NCI-H146 (cell line): Measurements from ENCODE around the gene KIF25.
"Not testable (repeated sequence)": the region's sequence is repeated elsewhere in the genome, so short reads cannot be mapped to it uniquely, and the experiment has no call there.

Experiments
- DNase-seq: peaks from one replicate; lab custom pipeline; 2025; lab: John Stamatoyannopoulos, UW

Gene KIF25

GRCh38 chr6:167995731-167996151 is 1.7 kb upstream of the KIF25 start:
- no peak for DNase-seq

- DNase-seq, result peak; percentile 50
These were observed 859 bp upstream of the KIF25 start for GRCh38 chr6:167996424-167997199.

GRCh38 chr6:167998215-167998614 is 744 bp downstream of the KIF25 start:
- DNase-seq, result no peak

- no peak for DNase-seq
These were observed 2.9 kb downstream of the KIF25 start for GRCh38 chr6:168000198-168001028.

- no peak for DNase-seq
These were observed 3.5 kb downstream of the KIF25 start for GRCh38 chr6:168001029-168001332.

GRCh38 chr6:168001514-168001913 is 4.0 kb downstream of the KIF25 start:
- not testable (repeated sequence) for DNase-seq

- no peak for DNase-seq
These were observed 5.3 kb downstream of the KIF25 start for GRCh38 chr6:168002804-168003203.

GRCh38 chr6:168004023-168004422 is 6.6 kb downstream of the KIF25 start:
- no peak for DNase-seq

GRCh38 chr6:168004945-168005344 is 7.5 kb downstream of the KIF25 start:
- no peak for DNase-seq

GRCh38 chr6:168005796-168006195 is 8.3 kb downstream of the KIF25 start:
- no peak for DNase-seq

GRCh38 chr6:168007592-168008338 is 10.3 kb downstream of the KIF25 start:
- DNase-seq, result no peak

GRCh38 chr6:168009331-168009730 is 11.9 kb downstream of the KIF25 start:
- DNase-seq, result no peak

- DNase-seq, result no peak
These were observed 13.8 kb downstream of the KIF25 start for GRCh38 chr6:168011291-168011690.

GRCh38 chr6:168012431-168013249 is 15.2 kb downstream of the KIF25 start:
- no peak for DNase-seq

- no peak for DNase-seq
These were observed 15.9 kb downstream of the KIF25 start for GRCh38 chr6:168013250-168013915.

GRCh38 chr6:168014428-168014827 is 17.0 kb downstream of the KIF25 start:
- DNase-seq, result no peak

GRCh38 chr6:168015009-168015408 is 17.5 kb downstream of the KIF25 start:
- DNase-seq, result no peak

GRCh38 chr6:168015482-168016175 is 18.2 kb downstream of the KIF25 start:
- DNase-seq, result no peak

- DNase-seq, result no peak
These were observed 18.7 kb downstream of the KIF25 start for GRCh38 chr6:168016176-168016620.

GRCh38 chr6:168016721-168017525 is 19.5 kb downstream of the KIF25 start:
- DNase-seq, result no peak
